HG03095 (cell line): ENCODE data around the gene CXCR5.
"Not testable (repeated sequence)": the region's sequence is repeated elsewhere in the genome, so short reads cannot be mapped to it uniquely, and the experiment has no call there.

Experiments used
- ATAC-seq: cut with Tn5 transposase; IDR thresholded peaks from one replicate; pipeline ENCODE4 v1.9.1; 2021; ENCODE audit warnings: moderate library complexity; ENCODE audit not compliant: unreplicated experiment

CXCR5 gene, protein sequence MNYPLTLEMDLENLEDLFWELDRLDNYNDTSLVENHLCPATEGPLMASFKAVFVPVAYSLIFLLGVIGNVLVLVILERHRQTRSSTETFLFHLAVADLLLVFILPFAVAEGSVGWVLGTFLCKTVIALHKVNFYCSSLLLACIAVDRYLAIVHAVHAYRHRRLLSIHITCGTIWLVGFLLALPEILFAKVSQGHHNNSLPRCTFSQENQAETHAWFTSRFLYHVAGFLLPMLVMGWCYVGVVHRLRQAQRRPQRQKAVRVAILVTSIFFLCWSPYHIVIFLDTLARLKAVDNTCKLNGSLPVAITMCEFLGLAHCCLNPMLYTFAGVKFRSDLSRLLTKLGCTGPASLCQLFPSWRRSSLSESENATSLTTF

DNA sequence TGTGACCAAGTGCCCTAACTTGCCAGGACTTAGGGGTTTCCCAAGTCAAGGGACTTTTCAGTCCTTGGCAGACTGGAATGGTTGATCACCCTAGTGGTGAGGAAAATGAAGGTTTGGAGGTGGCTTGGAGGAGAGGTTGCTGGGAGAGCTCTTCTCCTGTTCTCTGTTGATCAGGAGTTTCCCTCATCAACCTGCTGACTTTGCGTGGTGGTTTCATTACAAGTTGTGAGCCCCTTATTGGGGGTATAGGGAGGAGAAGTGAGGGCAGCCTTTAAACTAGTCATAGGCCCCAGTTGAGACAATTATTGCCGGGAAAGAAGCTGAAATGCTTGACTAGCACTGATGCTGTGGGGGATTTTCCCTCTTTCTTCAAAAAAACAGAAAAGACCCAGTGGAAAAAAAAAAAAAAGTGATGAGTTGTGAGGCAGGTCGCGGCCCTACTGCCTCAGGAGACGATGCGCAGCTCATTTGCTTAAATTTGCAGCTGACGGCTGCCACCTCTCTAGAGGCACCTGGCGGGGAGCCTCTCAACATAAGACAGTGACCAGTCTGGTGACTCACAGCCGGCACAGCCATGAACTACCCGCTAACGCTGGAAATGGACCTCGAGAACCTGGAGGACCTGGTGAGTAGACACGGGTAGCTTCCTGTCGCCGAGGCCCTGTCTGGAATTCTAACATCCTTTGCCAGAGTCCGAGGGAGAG, at the start of gene CXCR5:
TSS of gene CXCR5 (plus strand) at position 525 of the 704 bp plus-strand sequence. CDS start at position 575, 50 bp downstream.
- peak; percentile 69 for ATAC-seq

DNA sequence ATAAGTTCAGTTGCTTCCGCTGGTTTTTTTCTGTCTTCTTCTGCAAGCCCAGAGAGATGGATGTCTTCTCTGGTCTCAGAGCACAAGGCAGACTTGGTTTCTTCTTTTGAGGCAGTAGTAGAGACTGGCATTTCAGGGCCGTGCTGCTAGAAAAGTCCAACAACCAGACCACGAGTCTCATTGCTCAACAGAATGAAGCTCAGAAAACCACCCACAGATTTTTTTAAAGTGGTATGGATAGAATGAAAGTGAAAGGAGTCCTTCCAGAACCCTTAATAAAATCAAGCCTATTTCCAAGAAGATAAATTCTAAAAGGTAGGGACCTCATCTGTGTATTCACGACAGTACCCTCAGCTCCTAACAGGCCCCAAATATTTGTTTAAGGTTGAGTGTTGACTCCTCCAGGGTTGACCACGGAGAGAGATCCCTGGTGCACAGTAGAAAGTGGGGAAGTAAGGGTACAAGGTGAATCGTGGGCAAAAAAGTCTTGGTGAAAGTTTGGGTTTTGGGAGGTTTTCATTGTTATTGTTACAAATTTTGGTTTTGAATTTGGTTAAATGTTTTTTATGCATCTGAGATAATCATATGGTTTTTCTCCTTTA, 49.2 kb upstream of the CXCR5 start:
- no peak for ATAC-seq

DNA sequence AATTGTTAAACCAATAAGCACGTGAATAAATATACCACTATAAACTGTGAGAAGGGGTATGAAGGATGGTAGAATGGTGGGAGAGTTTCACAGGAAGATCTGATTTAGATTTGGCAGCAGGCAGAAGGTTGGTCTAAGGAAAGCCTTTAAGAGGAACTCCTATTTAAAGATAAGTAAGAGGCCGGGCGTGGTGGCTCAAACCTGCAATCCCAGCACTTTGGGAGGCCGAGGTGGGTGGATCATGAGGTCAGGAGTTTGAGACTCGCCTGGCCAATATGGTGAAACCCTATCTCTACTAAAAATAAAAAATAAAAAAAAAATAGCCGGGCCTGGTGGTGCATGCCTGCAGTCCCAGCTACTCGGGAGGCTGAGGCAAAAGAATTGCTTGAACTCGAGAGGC, 45.8 kb upstream of the CXCR5 start:
- ATAC-seq, result no peak

DNA sequence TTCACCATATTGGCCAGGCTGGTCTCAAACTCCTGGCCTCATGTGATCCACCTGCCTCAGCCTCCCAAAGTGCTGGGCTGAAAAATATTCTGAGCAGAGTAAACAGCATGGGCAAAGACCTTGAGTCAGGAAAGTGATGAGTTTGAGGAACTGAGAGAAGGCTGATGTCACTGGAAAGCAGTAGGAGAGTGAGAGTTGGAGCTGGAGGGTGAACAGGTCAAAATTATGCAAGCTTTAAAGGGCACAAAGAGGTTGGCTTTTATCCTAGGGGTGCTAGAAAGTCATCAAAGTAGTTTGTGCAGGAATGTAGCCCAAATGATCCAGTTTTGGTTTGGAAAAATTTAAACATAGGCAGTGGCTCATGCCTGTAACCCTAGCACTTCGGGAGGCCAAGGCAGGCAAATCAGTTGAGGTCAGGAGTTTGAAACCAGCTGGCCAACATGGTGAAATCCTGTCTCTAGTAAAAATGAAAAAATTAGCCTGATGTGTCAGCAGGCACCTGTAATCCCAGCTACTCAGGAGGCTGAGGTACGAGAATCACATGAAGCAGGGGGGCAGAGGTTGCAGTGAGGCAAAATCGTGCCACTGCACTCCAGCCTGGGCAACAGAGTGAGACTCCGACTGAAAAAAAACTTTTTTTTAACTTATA, 44.7 kb upstream of the CXCR5 start:
- ATAC-seq, result peak; percentile 72

DNA sequence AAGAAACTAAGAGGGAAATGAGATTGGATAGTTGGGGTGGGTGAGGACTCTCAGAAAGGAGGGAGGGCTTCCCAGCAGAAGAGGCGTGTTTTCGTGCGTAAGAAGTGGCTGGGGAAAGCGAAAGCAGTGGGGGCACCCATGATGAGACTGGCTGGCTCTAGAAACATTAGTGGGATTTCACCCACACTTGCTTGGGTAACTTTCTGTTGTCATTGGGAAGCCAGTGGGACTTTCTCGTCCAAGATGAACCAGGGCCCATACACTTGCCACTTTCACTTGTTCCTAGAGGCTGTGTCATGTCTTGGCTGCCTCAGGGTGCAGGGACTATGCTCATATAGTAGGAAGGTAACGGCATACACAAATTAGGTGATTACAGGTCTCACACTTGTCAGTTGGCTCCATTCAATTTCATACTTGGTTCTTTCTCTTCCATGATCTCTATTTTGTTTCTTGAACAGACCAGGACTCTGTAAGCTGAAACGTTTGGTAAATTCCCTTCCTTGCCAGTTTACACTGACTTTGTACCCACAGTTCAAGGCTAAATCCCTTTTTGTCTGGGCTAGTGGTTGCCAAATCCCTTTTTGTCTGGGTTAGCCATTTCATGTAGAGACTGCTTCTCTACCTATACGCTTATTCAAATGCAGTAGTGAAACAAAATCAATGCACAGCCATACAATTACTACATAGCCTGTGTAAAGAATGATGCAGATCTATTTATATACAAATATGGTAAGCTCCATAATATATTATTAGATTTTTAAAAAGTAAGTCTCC, 42.0 kb upstream of the CXCR5 start:
- ATAC-seq, result no peak

DNA sequence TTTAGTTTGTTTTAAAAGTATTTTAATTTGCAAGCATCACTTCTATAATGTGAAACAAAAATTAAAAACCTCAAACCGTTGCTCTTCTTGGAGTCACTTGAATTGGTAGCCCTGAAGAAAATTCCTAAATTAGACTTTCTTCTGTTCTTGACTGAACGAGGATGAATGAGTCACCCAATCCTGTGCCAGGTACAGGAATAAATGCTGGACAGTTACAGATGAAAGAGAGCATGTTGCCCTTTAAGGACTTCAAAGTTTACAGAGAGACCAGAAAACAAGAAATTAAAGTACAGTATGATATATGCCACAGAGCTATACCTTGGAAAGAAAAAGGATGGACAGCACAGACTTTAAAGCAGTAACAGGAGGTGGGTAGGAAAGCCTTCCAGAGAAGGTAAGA, 41.3 kb upstream of the CXCR5 start:
- ATAC-seq, result no peak

DNA sequence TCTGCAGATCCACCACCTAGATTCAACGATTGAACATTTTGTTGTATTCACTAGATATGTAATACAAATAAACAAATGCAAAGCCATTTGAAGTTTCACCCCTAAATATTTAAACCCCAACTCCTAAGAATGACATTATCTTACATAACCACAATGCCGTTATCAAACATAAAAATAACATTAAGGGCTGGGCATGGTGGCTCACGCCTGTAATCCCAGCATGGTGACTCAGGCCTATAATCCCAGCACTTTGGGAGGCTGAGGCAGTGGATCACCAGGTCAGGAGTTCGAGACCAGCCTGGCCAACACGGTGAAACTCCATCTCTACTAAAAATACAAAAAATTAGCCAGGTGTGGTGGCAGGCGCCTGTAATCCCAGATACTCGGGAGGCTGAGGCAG, 40.8 kb upstream of the CXCR5 start:
- ATAC-seq, result not testable (repeated sequence)

DNA sequence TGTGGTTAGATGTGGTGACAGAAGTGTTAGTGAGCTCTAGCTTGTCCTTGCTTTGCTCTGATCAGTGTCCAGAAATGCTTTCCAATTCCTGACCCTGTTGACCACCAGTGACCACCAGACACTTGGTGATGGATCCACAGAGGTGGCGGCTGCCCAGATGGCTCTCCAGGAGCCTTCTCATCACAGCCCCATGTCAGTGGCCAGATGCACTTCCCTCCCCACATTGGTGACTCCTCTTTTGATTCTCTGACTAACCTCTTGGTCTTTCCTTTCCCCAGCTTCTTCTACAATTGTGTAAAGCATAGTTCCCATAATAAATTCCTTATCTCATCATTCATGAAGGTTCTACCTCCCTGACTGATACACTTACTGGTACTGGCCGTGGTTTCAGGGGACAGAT, 40.1 kb upstream of the CXCR5 start:
- no peak for ATAC-seq

DNA sequence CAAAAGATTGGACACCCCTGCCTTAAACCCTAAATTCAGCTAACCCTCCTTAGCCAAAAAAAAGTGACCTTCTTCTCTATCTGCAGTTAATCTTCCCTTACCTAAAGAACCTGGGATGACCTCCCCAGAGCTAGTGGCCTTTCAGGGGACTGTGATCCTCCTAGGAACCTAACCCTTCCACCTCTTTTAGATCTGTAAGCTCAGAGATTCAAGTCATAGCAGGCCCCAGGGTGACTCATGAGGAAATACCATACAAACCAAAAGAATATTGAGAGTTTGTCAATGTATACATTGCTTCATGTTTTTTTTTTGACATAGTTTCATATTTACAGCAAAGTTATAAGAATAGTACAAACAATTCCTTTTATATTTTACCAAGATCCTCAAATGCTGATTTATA, 38.3 kb upstream of the CXCR5 start:
- no peak for ATAC-seq

DNA sequence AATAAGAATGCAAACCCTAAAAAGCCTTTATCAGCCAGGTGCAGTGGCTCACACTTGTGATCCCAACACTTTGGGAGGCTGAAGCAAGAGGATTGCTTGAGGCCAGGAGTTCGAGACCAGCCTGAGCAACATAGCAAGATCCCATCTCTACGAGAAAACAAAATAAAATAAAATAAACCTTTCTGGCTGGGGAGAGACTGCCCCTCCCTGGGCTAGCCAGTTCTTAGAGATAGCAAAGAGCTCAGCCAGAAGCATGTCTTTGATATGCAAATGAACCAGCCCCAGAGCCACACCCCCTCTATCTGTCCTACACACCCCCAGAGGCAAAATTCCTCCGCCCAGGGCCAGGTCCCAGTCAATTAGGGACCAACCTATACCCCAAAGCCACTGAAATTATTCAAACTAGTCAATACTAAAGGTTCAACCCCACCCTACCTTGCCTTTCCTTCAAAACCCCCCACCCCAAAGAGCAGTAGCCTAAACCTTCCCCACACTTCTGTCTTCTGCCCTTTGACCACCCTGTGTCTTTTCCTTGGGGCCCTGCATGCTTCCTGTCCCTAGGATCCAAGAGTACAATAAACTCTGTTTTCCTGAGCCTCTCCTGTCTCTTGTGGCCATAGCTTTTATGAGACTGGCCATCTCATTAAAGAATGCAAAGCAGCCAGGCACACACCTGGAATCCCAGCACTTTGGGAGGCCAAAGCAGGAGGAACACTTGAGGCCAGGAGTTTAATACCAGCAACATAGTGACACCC, 37.3 kb upstream of the CXCR5 start:
- no peak for ATAC-seq

DNA sequence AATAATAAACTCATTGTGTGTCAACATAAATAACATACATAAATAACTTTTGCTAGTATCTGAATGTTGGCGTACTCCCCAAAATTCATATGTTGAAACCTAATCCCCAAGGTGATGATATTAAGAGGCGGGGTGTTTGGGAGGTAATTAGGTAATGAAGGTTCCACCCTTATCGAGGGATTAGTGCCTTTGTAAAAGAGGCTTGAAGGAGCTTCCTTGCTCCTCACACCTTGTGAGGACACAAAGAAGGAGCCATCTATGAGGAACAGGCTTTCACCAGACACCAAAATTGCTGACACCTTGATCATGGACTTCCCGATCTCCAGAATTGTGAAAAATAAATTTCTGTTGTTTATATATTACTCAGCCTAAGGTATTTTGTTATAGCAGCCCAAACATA, 33.9 kb upstream of the CXCR5 start:
- no peak for ATAC-seq

DNA sequence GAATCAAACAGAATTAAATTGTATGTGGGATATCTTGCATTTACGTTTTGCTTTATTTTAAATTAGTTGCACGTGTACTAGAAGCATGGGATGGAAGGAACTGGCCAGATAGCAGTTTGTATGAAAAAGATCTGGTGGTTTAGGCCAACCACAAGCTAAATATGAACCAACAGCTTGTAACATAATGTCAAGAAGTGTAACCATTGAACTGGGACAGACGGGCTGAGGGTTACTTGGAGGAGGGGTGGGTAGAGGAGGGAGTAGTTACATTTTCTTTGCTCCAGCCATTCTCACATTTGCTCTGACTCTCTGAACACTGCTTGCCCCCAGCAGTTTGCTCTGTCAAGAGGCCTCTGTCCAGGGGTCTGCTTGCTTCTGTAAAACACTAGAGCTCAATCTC, 31.7 kb upstream of the CXCR5 start:
- peak; percentile 81 for ATAC-seq

DNA sequence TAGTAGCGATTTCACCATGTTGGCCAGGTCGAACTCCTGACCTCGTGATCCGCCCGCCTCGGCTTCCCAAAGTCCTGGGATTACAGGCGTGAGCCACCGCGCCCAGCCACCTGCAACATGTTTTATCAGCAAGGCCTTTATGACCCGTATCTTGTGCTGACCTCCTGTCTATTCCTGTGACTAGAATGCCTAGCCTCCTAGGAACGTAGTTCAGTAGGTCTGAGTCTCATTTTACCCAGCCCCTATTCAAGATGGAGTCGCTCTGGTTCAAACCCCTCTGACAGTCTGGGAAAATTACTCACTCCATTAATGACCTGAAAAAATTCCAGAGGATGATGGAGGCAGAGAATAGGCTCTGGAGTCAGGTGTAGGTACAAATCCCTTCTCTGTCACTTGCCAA, 30.0 kb upstream of the CXCR5 start:
- ATAC-seq, result no peak

DNA sequence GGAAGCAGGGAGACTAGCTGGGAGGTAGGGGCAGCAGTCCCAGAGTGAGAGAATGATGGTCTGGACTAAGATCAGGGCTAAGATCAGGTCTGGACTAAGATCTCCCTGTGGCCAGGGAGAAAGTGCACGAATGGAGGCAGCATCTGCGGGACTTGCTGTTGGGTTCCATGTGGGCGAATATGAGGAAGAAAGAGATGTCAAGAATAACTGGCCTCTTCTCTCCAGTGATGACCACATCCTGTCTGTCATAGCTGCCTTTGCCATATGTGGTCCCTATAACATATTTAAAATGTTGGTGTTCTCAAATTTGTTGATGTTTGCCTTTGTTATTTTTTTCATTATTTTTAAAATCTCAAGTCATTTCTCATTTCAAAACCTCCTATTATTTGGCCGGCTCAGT, 27.4 kb upstream of the CXCR5 start:
- no peak for ATAC-seq

DNA sequence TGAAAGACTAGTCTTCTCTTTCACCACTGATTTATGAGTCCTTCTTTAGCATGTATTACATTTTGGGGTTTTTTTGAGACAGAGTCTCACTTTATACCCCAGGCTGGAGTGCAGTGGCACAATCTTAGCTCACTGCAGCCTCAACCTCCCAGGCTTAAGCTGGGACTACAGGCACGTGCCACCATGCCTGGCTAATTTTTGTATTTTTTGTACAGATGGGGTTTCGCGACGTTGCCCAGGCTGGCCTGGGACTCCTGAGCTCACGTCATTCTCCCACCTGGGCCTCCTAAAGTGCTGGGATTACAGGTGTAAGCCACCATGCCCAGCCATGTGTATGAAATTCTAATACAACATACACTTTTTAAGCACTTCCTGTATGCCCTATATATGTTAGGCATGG, 26.3 kb upstream of the CXCR5 start:
- no peak for ATAC-seq

DNA sequence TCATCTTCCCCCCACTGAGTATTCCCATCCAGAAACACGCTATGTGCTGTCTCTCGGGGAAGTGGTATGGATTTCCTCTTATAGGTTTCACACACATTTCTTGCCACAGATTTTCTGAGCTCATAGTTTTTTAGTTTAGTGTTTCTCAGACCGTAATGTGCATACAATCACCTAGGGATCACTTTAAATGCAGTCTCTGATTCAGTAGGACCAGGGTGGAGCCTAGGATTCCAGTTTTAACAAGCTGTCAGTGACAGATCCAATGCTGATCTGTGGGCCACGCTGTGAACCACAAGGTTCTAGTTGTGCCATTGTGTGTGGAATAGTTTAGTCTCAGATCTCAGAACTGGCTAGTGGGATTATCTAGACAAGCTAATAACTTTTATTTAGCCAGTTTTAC, 23.7 kb upstream of the CXCR5 start:
- no peak for ATAC-seq

DNA sequence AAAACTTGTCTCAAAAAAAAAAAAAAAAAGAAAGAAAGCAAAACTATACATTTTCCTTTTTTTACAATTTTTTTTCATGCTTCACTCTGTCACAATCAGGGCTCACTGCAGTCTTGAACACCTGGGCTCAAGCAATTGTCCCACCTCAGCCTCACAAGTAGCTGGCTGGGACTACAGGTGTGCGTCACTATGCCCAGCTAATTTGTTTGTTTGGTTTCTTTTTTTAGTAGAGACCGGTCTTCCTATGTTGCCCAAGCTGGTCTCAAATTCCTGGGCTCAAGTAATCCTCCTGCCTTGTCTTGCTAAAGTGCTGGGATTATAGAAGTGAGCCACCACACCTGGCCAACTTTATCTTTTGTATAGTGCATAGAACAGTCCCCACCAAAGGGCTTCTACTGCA, 15.0 kb upstream of the CXCR5 start:
- no peak for ATAC-seq

DNA sequence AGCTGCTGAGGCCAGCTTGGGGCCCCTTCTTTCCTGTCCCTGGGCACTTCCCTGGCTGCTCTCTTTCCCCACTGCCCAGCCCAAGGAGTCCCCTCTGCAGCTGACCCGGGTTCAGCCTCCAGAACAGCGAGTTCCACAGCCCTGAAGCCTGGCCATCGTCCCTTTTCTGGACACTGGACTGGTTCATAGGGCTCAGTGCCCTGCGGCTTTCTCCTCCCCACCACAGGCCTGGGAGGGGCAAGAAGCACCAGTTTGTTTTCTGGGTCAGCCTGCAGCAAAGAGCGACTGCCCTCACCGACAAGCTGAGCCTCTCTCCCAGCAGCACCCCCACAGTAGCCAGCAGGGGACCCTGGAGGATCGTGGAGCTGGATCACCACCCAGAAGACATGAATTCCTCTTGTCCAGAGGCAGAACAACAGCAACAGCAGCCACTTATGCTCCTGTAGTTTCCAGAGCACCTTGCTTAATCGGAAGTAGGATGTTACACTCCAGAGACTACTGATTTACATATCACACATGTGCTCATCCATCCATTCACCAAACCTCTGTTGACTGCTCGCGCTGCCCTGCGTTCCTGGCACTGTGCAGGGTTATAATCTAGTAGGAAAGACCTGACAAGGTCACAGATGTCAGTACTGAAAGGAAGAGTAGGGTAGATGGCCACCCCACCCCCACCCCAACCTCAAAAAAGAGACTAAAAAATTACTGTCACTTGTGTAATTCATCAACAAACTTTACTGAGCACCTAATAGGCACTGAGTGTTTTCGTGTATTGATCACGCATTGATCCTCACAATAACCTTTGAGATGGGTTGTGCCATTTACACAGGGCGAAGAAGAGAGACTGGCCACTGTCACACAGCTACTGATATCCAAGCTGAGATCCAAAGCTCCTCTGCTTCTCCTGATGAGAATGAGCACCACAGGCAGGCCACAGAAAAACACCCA, 13.0 kb upstream of the CXCR5 start:
- ATAC-seq, result peak; percentile 38

DNA sequence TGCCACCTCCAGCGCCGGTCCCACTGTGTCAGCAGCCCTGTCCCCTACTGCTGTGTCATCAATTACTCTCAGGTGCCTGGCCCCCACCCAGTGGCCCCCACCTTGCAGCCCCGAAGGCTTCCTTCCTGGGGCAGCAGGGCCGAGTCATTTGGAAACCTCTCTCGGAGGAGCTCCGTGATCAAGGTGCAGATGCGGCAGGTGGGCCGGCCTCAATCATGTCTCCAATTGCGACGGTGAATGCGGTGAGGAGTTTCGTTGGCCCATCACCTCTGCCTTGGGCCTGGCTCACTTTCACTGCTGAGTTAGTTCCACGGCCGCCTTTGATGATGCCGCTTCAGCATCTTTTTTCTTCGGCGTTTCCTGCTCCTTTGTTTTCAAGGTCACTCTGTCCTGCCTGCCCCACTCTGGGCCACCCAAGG, 11.3 kb upstream of the CXCR5 start:
- peak; percentile 57 for ATAC-seq
